ENCODE measurements around the gene CLEC19A. TPM values are rescaled to one million over a fixed set of nuclear protein-coding genes. Genes with fewer than 3 reads are reported as not detected.

The CLEC19A gene
- total and polyA plus RNA-seq, 2 donors (not counting 3 experiments of a cell fraction or from before 2014, with no cell fraction given): not detected

- BruUV-seq (replicated peaks): no TSS peak
- no peaks in the 10 kb centered on the region for H3K4me1 ChIP-seq (ENCODE audit: control insufficient read depth, extremely low read depth, insufficient read depth, low read length)
- dilution Hi-C loops (cut with MboI; ENCODE audit: extremely low pct_ligation_motif_present, low sequenced_read_pairs): no loop called here
- H3K79me2 ChIP-seq (ENCODE audit: control insufficient read depth, insufficient read depth, low read length): no peaks in the 10 kb centered on the region
- no peaks in the 10 kb centered on the region for H4K20me1 ChIP-seq (replicated peaks; ENCODE audit: control insufficient read depth, extremely low read depth, insufficient read depth, low read length)
- intact Hi-C loops (cut with micrococcal nuclease): no loop called here
- no peaks in the 10 kb centered on the region for H3K36me3 ChIP-seq (ENCODE audit: control insufficient read depth in 2 of 2, extremely low read depth in 1 of 2, insufficient read depth in 2 of 2, low read length in 2 of 2)
- no peak overlapping the region for H3K4me3 ChIP-seq (replicated peaks in 1 of 3; ENCODE audit: insufficient read depth in 1 of 3, low read depth in 1 of 3, low read length in 3 of 3)
- no peak overlapping the region for H3K4me2 ChIP-seq (ENCODE audit: insufficient read depth, low read length)
- no peaks in the 10 kb centered on the region for H3K9me3 ChIP-seq (replicated peaks; ENCODE audit: control insufficient read depth, insufficient read depth, low read length)
- H3K27me3 ChIP-seq (ENCODE audit: control insufficient read depth in 2 of 2, insufficient read depth in 2 of 2, low read length in 2 of 2): no peaks in the 10 kb centered on the region
- H3K27ac ChIP-seq (ENCODE audit: insufficient read depth, low read depth, low read length): no peak overlapping the region
- FAIRE-seq (no peak), DNase-seq (ENCODE audit: low read depth, low spot score) (no peak)
- no peak overlapping the region for H2AFZ ChIP-seq (ENCODE audit: low read depth, low read length)
- H3K9ac ChIP-seq (replicated peaks; ENCODE audit: extremely low read depth, insufficient read depth, low read length): no peak overlapping the region
- H3K9me1 ChIP-seq (replicated peaks; ENCODE audit: control insufficient read depth, extremely low read depth, insufficient read depth, low read length): no peaks in the 10 kb centered on the region
- TF ChIP-seq MYC (IDR thresholded peaks at IDR 0.05; ENCODE audit: low read depth, low read length): no peak
- TF ChIP-seq MAX (IDR thresholded peaks at IDR 0.05; ENCODE audit: insufficient read depth, insufficient read length): no peak
- TF ChIP-seq POLR2AphosphoS5 (IDR thresholded peaks at IDR 0.05; ENCODE audit: insufficient read depth, low read depth, low read length): no peak
- CTCF ChIA-PET: interaction anchor here (0.6 kb wide), 1 partner anchor 284 kb away, joined by 3 read pairs; no protein-coding TSS in a partner anchor
- POLR2A ChIA-PET: no interaction called here
Measured at GRCh38 chr16:19328364-19328763, 42.8 kb downstream of the CLEC19A start.

- no peak overlapping the region for H2AFZ ChIP-seq (ENCODE audit: low read depth, low read length)
- ChIA-PET POLR2A (no interaction called here), CTCF (interaction anchor here (1.3 kb wide), 1 partner anchor 150 kb away, joined by 3 read pairs; no protein-coding TSS in a partner anchor)
- no peaks in the 10 kb centered on the region for H3K27me3 ChIP-seq (ENCODE audit: control insufficient read depth in 2 of 2, insufficient read depth in 2 of 2, low read length in 2 of 2)
- H3K4me1 ChIP-seq (ENCODE audit: control insufficient read depth, extremely low read depth, insufficient read depth, low read length): no peaks in the 10 kb centered on the region
- H3K4me3 ChIP-seq (replicated peaks in 1 of 3; ENCODE audit: insufficient read depth in 1 of 3, low read depth in 1 of 3, low read length in 3 of 3): no peak overlapping the region
- intact Hi-C loops (cut with micrococcal nuclease) (no loop called here), dilution Hi-C loops (cut with MboI; ENCODE audit: extremely low pct_ligation_motif_present, low sequenced_read_pairs) (no loop called here)
- no peak overlapping the region for H3K4me2 ChIP-seq (ENCODE audit: insufficient read depth, low read length)
- no peaks in the 10 kb centered on the region for H3K9me3 ChIP-seq (replicated peaks; ENCODE audit: control insufficient read depth, insufficient read depth, low read length)
- H4K20me1 ChIP-seq (replicated peaks; ENCODE audit: control insufficient read depth, extremely low read depth, insufficient read depth, low read length): no peaks in the 10 kb centered on the region
- H3K36me3 ChIP-seq (ENCODE audit: control insufficient read depth in 2 of 2, extremely low read depth in 1 of 2, insufficient read depth in 2 of 2, low read length in 2 of 2): no peaks in the 10 kb centered on the region
- DNase-seq (ENCODE audit: low read depth, low spot score) (no peak), FAIRE-seq (no peak)
- TF ChIP-seq POLR2AphosphoS5 (IDR thresholded peaks at IDR 0.05; ENCODE audit: insufficient read depth, low read depth, low read length) (no peak), MYC (IDR thresholded peaks at IDR 0.05; ENCODE audit: low read depth, low read length) (no peak), GATA2 (IDR thresholded peaks at IDR 0.05; ENCODE audit: insufficient read depth, insufficient read length, low read depth, low read length) (no peak), POLR2A (IDR thresholded peaks at IDR 0.05; ENCODE audit: low read depth, low read length) (no peak), MAX (IDR thresholded peaks at IDR 0.05; ENCODE audit: insufficient read depth, insufficient read length) (no peak), JUN (IDR thresholded peaks at IDR 0.05; ENCODE audit: borderline replicate concordance, insufficient read depth, insufficient read length, low read depth) (no peak), FOS (IDR thresholded peaks at IDR 0.05; ENCODE audit: borderline replicate concordance, insufficient read depth, low read length) (no peak), CTCF (IDR thresholded peaks at IDR 0.05; ENCODE audit: extremely low read depth in 1 of 2, insufficient read depth in 1 of 2, low read depth in 1 of 2, low read length in 2 of 2) (no peak), EZH2 (IDR thresholded peaks at IDR 0.05; ENCODE audit: borderline replicate concordance, low read depth, low read length, severe bottlenecking) (no peak)
- H3K9me1 ChIP-seq (replicated peaks; ENCODE audit: control insufficient read depth, extremely low read depth, insufficient read depth, low read length): no peaks in the 10 kb centered on the region
- H3K79me2 ChIP-seq (ENCODE audit: control insufficient read depth, insufficient read depth, low read length): no peaks in the 10 kb centered on the region
- BruUV-seq (replicated peaks): no TSS peak
- H3K27ac ChIP-seq (ENCODE audit: insufficient read depth, low read depth, low read length): no peak overlapping the region
- no peak overlapping the region for H3K9ac ChIP-seq (replicated peaks; ENCODE audit: extremely low read depth, insufficient read depth, low read length)
Measured at GRCh38 chr16:19329932-19330331, 44.4 kb downstream of the CLEC19A start.

Measured in endothelial cell of umbilical vein (primary cell).